NCI-H2171 treated with DMSO at 0.1 percent for 48 hours (cell line): ENCODE measurements around the gene SLC39A11.
A peak's percentile ranks its signal among the peaks of the same experiment; 100 is the strongest.
"Not testable (repeated sequence)": the region's sequence is repeated elsewhere in the genome, so short reads cannot be mapped to it uniquely, and the experiment has no call there.

Experiments
- DNase-seq: peaks from one replicate; lab custom pipeline; 2025; lab: John Stamatoyannopoulos, UW

The SLC39A11 gene

GRCh38 chr17:73007407-73007806 is 85.1 kb downstream of the SLC39A11 start:
- no peak for DNase-seq

DNA sequence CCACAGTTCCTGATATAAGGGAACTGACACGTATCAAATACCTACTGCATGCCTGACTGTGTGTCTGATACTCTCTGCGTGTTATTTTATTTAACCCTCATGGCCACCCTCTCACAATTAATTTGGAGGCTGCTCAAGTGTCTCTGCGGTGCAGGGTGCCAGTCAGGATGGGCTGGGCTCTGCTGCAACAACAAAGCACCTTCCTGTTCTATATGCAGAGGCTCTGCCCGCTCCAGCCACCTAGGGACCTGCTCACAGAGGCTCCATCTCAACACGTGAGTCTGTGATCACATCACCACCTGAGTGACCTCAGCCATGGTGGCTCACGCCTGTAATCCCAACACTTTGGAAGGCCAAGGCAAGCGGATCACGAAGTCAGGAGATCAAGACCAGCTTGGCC is 87.1 kb downstream of the SLC39A11 start:
- DNase-seq, result no peak

GRCh38 chr17:73003487-73003886 is 89.0 kb downstream of the SLC39A11 start:
- DNase-seq, result no peak

- DNase-seq, result no peak
These were observed 91.7 kb downstream of the SLC39A11 start for GRCh38 chr17:73000832-73001231.

DNA sequence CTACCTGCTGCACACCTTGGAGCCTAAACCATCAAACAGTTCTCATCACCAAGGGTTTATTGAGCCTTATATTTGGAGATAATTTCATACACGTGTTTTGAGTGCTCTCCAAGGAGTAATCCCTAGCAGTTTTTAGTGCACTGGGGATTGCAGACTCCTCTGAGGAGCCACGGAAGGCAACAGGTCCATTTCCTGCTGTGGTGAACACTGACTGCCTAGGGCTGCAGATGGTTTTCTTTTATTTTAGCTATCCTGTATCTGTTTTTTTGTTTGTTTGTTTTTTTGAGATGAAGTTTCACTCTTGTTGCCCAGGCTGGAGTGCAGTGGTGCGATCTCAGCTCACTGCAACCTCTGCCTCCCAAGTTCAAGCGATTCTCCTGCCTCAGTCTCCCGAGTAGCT is 93.0 kb downstream of the SLC39A11 start:
- DNase-seq, result not testable (repeated sequence)

GRCh38 chr17:72998343-72998742 is 94.1 kb downstream of the SLC39A11 start:
- DNase-seq, result no peak

GRCh38 chr17:72997559-72997958 is 94.9 kb downstream of the SLC39A11 start:
- DNase-seq, result no peak

- peak; percentile 44 for DNase-seq
These were observed 95.7 kb downstream of the SLC39A11 start for GRCh38 chr17:72996791-72997190.

DNA sequence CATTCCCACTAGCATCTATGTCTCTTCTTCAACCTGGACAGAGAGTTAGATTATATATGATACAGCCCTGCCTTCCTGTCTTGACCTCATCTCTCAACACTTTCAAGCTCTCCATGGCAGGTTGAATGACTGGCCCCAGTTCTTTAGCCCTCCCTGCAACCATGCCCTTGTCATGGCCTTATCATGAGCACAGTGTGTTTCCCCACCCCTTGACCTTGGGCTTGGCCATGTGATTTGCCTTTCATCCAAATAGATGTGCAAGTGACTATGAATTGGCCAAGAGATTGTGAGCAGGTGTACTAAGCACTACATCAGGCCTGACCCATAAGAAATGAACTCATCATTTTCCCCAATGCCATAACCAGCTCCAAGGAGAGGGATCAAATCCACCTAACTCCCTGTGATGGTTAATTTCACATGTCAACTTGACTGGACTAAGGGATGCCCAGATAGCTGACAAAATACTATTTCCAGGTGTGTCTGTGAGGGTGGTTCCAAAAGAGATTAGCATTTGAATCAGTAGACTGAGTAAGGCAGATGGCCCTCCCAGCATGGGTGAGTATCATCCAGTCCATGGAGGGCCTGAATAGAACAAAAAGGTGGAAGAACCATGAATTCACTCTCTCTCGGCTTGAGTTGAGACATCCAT is 97.4 kb downstream of the SLC39A11 start:
- DNase-seq, result no peak

DNA sequence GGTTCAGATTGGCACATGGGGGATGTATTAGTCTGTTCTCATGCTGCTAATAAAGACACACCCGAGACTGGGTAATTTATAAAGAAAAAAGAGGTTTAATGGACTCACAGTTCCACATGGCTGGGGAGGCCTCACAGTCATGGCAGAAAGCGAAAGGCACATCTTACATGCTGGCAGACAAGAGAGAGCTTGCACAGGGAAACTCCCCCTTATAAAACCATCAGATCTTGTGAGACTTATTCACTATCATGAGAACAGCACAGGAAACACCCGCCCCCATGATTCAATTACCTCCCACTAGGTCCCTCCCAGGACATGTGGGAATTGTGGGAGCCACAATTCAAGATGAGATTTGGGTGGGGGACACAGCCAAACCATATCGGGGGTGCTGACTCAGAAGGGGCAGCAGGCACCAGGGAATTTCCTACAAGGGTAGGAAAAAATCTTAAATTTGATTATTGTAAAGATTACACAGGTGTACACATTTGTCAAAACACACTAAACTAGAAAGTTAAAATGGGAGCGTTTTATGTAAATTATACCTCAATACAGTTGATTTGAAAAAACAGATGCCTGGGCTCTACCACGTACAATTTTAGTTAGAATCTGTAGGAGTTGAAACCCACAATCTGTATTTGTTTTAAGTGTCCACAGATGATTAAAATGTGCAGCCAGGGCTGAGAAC is 99.6 kb downstream of the SLC39A11 start:
- DNase-seq, result not testable (repeated sequence)

DNA sequence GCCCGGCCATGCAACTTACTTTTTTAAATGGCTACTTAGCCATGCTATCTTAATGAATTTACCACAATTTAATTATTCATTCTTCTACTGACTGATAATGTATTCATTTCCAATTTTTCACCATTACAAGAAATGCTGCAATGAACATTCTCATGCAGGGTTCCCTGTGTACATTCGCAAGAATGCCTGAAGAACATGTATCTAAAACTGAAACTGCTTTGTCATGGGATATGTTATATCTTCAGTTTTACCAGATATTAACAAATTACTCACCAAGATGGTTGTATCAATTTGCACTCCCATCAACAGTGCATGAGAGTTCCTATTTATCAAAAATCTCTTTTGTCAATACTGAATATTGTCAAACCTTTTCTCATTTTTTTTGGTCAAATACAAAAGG is 100.8 kb downstream of the SLC39A11 start:
- DNase-seq, result no peak

DNA sequence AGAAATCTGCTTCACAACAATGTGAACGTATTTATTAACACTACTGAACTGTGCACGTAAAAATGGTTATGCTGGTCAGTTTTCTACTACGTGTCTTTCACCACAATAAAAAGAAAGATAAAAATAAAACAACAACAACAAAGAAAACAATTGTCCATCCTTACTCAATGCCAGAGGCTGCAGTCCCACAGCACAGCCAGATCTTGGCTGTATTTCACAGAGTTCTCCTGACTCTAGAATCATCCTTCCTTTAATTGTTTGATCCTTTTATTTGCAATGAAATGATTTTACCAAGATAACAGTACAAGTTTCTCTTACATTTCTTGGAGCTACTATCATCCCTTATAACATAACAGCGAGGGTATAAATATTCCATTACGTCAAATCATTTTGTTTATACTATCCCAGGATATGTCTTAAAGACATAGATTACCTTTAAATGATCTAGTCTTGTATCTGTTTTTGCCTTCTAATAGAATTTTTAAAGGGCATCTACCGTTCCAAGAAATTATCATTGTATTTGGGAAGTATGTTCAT is 103.3 kb downstream of the SLC39A11 start:
- DNase-seq, result no peak

DNA sequence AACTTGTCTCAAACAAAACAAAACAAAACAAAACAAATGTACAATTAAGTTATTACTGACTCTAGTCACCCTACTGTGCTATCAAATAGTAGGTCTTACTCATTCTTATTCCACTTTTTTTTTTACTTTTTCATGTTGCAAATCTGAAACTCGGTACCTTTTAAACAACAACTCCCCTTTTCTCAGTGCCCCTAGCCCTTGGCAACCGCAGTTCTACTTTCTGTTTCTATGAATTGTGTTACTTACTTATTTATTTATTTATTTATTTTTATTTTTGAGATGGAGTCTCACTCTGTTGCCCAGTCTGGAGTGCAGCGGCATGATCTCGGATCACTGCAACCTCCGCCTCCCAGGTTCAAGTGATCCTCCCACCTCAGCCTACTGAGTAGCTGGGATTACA is 104.0 kb downstream of the SLC39A11 start:
- DNase-seq, result no peak

GRCh38 chr17:72987166-72987565 is 105.3 kb downstream of the SLC39A11 start:
- no peak for DNase-seq

GRCh38 chr17:72985882-72986720 is 106.4 kb downstream of the SLC39A11 start:
- DNase-seq, result peak; percentile 31

DNA sequence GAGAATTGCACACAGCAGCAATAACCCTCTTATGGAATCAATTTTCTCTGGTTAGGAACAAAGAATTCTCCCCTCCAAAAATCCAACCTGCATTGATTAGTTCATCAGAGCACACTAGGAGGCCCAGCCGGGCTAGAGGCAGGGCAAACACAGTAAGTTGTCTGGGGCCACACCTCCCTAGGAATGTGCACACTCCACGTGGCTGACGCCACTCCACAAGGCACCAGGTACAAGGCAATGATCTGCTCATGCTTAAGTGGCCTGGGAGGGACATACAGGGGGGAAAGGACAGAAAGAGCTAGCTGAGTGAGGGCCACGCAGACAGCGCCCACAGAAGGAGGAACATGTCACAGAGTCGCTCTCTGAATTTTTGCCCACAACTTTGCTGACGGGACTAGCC is 107.6 kb downstream of the SLC39A11 start:
- DNase-seq, result no peak

GRCh38 chr17:72984145-72984925 is 108.2 kb downstream of the SLC39A11 start:
- DNase-seq, result no peak

GRCh38 chr17:72982680-72983079 is 109.8 kb downstream of the SLC39A11 start:
- DNase-seq, result no peak

DNA sequence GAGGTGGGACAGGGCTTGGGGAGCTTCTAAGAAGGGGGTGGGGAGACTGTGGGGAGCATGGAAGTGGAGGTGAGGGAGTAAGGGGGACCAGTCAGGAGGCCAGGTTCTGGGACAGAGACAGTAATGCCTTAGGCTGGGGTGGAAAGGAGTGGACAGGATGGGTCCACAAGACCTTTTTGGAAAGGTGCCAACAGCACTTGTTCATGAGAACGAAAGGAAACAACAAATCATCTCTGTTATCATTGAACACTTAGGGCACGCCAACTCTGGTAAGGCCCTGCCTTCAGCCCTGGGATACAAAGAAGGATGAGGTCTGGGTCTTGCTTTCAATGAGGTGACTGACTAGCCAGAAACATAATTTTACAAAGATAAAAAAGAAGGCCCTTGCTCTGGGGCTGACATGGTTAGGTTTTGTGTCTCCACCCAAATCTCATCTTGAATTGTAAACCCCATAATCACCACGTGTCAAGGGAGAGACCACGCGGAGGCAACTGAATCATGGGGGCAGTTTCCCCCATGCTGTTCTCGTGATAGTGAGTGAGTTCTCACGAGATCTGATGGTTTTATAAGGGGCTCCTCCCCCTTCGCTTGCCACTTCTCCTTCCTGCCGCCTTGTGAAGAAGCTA is 113.8 kb downstream of the SLC39A11 start:
- DNase-seq, result no peak

GRCh38 chr17:72977771-72978417 is 114.6 kb downstream of the SLC39A11 start:
- no peak for DNase-seq
